Erythroblast (primary cell): ENCODE measurements around the gene KIF18B.
"Not testable (repeated sequence)": the region's sequence is repeated elsewhere in the genome, so short reads cannot be mapped to it uniquely, and the experiment has no call there.

Source experiments
- DNase-seq, 2 experiments: peaks; one replicate each; lab custom pipeline; 2025; lab: John Stamatoyannopoulos, UW
- GATA1 ChIP-seq: IDR thresholded peaks from 2 replicates; pipeline ENCODE4 v1.6.1; 2011; ENCODE audit warnings: low read depth, mild to moderate bottlenecking, control low read depth, low read length, moderate library complexity
- POLR2A ChIP-seq: IDR thresholded peaks from 2 replicates; pipeline ENCODE4 v1.6.1; 2011; ENCODE audit warnings: mild to moderate bottlenecking, low read length

Gene KIF18B

GRCh38 chr17:44965481-44966234, 18.1 kb upstream of the KIF18B start:
- no peak for TF ChIP-seq POLR2A
- no peak for TF ChIP-seq GATA1
- DNase-seq, result no peak

GRCh38 chr17:44961921-44962350, 14.4 kb upstream of the KIF18B start:
- no peak for DNase-seq
- TF ChIP-seq POLR2A (no peak), GATA1 (no peak)

GRCh38 chr17:44960691-44961090, 13.1 kb upstream of the KIF18B start:
- DNase-seq, result no peak
- TF ChIP-seq POLR2A, result no peak
- TF ChIP-seq GATA1, result no peak

GRCh38 chr17:44959821-44960531, 12.4 kb upstream of the KIF18B start:
- no peak for DNase-seq
- TF ChIP-seq GATA1 (no peak), POLR2A (no peak)

- DNase-seq, result no peak
- no peak for TF ChIP-seq GATA1
- no peak for TF ChIP-seq POLR2A
Measured at GRCh38 chr17:44956998-44957981, 9.7 kb upstream of the KIF18B start.

GRCh38 chr17:44955674-44956425, 8.3 kb upstream of the KIF18B start:
- TF ChIP-seq GATA1 (no peak), POLR2A (no peak)
- DNase-seq, result no peak

GRCh38 chr17:44952946-44953475, 5.4 kb upstream of the KIF18B start:
- TF ChIP-seq GATA1 (no peak), POLR2A (no peak)
- DNase-seq, result no peak

GRCh38 chr17:44948315-44948795, 782 bp upstream of the KIF18B start:
- no peak for TF ChIP-seq POLR2A
- no peak for TF ChIP-seq GATA1
- no peak for DNase-seq

- DNase-seq, result not testable (repeated sequence)
Measured at GRCh38 chr17:44945652-44946051, 1.9 kb downstream of the KIF18B start.

- TF ChIP-seq POLR2A (no peak), GATA1 (no peak)
- no peak for DNase-seq
Measured at GRCh38 chr17:44942456-44942855, 5.1 kb downstream of the KIF18B start.

- TF ChIP-seq GATA1 (no peak), POLR2A (no peak)
- no peak for DNase-seq
Measured at GRCh38 chr17:44941712-44942331, 5.8 kb downstream of the KIF18B start.

GRCh38 chr17:44940768-44941167, 6.8 kb downstream of the KIF18B start:
- TF ChIP-seq GATA1 (no peak), POLR2A (no peak)
- DNase-seq, result no peak
